Vagina (tissue), 2 donors: ENCODE data around the gene SMPD3.

Experiments
- POLR2AphosphoS5 ChIP-seq, 2 donors: sonication (generic); formaldehyde crosslinking; IDR thresholded peaks; one replicate each; pipeline ENCODE4 v1.9.0; 2017; ENCODE audit warnings: antibody characterized with exemption in 2 of 2, mild to moderate bottlenecking in 2 of 2, low read depth in 1 of 2; ENCODE audit not compliant: insufficient read depth in 1 of 2
- TF ChIP-seq, protein P1 (sequence below), 3 experiments: fragments of 450-650 bp in 2 of 3; fragments of 200-600 bp in 1 of 3; sonication (generic) in 1 of 3; IDR thresholded peaks; one replicate each; pipeline ENCODE4 v1.5.1; 2017 to 2019; ENCODE audit warnings: antibody characterized with exemption in 3 of 3, mild to moderate bottlenecking in 2 of 3, moderate library complexity in 2 of 3

DNA sequence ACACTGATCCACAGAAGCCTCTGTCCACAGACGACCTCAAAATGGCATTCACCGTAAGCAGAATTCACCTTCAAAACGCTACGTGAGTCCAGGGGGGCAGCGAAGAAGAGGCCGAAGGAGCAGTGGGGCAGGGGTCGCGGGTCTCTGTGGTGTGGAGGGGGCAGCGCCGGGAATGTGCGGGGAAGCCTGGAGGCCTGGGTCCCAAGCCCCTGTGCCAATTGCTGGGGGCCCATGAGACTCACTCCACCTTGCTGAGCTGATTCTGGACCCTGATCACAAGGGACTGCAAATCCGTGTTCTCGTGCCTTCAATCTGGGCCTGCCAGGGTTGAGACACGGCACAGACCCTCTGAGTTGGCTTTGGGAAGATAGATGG is 43.3 kb upstream of the SMPD3 start:
- TF ChIP-seq POLR2AphosphoS5 (IDR thresholded peaks at IDR 0.05; ENCODE audit: insufficient read depth in 1 of 2, low read depth in 1 of 2) = no peak
- TF ChIP-seq, protein P1, sequence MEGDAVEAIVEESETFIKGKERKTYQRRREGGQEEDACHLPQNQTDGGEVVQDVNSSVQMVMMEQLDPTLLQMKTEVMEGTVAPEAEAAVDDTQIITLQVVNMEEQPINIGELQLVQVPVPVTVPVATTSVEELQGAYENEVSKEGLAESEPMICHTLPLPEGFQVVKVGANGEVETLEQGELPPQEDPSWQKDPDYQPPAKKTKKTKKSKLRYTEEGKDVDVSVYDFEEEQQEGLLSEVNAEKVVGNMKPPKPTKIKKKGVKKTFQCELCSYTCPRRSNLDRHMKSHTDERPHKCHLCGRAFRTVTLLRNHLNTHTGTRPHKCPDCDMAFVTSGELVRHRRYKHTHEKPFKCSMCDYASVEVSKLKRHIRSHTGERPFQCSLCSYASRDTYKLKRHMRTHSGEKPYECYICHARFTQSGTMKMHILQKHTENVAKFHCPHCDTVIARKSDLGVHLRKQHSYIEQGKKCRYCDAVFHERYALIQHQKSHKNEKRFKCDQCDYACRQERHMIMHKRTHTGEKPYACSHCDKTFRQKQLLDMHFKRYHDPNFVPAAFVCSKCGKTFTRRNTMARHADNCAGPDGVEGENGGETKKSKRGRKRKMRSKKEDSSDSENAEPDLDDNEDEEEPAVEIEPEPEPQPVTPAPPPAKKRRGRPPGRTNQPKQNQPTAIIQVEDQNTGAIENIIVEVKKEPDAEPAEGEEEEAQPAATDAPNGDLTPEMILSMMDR (IDR thresholded peaks at IDR 0.05) = no peak
